ENCODE measurements around the gene MVK. TPM values are rescaled to one million over a fixed set of nuclear protein-coding genes. Genes with fewer than 3 reads are reported as not detected.

MVK gene
- total RNA-seq, 3 donors from 2014 or later, result 18.9 to 30.0 (median 29.8) TPM

DNA sequence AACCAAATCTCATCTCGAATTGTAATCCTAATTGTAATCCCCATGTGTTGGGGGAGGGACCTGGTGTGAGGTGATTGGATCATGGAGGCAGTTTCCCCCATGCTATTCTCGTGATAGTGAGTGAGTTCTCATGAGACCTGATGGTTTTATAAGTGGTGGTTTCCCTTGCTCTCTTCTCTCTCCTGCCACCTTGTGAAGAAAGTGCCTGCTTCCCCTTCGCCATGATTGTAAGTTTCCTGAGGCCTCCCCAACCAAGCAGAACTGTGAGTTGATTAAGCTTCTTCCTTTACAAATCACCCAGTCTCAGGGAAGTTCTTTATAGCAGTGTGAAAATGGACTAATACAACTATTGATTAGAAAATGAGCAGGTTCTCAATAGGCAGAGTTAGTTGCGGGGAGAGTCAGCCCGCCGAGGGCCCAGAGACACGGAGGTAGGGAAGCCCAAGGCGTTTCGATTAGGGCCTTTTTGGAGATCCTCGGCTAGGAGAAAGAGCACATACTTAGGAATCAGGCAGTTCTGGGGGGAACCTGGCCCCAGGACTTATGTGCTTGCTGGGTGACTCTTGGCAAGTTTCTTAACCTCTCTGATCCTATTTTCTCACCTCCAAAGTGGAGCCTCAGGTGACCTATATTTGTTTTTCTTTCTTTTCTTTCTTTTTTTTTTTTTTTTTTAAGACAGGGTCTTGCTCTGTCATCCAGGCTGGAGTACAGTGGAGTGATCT is 65.7 kb downstream of the MVK start:
- DNase-seq, result no peak
- no peak overlapping the region for H3K4me3 ChIP-seq
- no peaks in the 10 kb centered on the region for H3K9me3 ChIP-seq
- intact Hi-C loops (cut with DNase I, micrococcal nuclease), result no loop called here
- TF ChIP-seq, protein P1, sequence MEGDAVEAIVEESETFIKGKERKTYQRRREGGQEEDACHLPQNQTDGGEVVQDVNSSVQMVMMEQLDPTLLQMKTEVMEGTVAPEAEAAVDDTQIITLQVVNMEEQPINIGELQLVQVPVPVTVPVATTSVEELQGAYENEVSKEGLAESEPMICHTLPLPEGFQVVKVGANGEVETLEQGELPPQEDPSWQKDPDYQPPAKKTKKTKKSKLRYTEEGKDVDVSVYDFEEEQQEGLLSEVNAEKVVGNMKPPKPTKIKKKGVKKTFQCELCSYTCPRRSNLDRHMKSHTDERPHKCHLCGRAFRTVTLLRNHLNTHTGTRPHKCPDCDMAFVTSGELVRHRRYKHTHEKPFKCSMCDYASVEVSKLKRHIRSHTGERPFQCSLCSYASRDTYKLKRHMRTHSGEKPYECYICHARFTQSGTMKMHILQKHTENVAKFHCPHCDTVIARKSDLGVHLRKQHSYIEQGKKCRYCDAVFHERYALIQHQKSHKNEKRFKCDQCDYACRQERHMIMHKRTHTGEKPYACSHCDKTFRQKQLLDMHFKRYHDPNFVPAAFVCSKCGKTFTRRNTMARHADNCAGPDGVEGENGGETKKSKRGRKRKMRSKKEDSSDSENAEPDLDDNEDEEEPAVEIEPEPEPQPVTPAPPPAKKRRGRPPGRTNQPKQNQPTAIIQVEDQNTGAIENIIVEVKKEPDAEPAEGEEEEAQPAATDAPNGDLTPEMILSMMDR (IDR thresholded peaks at IDR 0.05), result no peak
- H3K36me3 ChIP-seq (ENCODE audit: low read depth), result no peaks in the 10 kb centered on the region
- ATAC-seq, result no peak
- no peaks in the 10 kb centered on the region for H3K4me1 ChIP-seq (ENCODE audit: low read depth)

DNA sequence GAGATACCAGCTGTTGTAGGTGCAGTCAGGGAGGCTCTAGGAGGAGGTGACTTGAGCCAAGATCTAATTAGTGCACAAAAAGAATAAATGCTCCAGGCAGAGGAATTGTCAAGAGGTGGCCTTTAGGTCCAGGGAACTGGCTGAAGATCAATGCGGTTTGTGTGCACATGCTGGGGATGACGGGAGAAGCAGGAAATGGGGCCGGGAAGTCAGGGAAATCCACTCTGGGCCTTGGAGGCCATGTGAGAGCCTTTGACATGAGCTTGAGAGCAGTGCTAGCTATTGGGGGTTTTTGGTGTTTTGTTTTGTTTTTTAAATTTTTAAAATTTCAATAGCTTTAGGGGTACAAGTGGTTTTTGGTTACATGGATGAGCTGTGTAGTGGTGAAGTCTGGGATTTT is 67.4 kb downstream of the MVK start:
- ATAC-seq (no peak), DNase-seq (no peak)
- Histone ChIP-seq H3K9me3 (no peaks in the 10 kb centered on the region), H3K4me1 (ENCODE audit: low read depth) (no peaks in the 10 kb centered on the region), H3K4me3 (no peak overlapping the region), H3K36me3 (ENCODE audit: low read depth) (no peaks in the 10 kb centered on the region)
- intact Hi-C loops (cut with DNase I, micrococcal nuclease), result no loop called here
- TF ChIP-seq, protein P1 (IDR thresholded peaks at IDR 0.05), result no peak

DNA sequence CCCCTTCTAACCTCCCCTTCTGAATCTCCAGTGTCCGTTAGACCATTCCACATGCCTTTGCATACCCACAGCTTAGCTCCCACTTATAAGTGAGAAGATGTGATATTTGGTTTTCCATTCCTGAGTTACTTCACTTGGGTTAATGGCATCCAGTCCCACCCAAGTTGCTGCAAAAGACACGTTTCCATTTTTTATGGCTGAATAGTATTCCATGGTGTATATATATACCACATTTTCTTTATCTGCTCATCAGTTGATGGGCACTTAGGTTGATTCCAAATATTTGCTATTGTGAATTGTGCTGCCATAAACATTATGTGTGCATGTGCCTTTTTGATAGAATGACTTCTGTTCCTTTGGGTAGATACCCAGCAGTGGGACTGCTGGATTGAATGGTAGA is 67.8 kb downstream of the MVK start:
- ATAC-seq, result no peak
- Histone ChIP-seq H3K36me3 (ENCODE audit: low read depth) (no peaks in the 10 kb centered on the region), H3K4me3 (no peak overlapping the region), H3K9me3 (no peaks in the 10 kb centered on the region), H3K4me1 (ENCODE audit: low read depth) (no peaks in the 10 kb centered on the region)
- TF ChIP-seq, protein P1 (IDR thresholded peaks at IDR 0.05), result no peak
- DNase-seq, result no peak
- intact Hi-C loops (cut with DNase I, micrococcal nuclease), result no loop called here

DNA sequence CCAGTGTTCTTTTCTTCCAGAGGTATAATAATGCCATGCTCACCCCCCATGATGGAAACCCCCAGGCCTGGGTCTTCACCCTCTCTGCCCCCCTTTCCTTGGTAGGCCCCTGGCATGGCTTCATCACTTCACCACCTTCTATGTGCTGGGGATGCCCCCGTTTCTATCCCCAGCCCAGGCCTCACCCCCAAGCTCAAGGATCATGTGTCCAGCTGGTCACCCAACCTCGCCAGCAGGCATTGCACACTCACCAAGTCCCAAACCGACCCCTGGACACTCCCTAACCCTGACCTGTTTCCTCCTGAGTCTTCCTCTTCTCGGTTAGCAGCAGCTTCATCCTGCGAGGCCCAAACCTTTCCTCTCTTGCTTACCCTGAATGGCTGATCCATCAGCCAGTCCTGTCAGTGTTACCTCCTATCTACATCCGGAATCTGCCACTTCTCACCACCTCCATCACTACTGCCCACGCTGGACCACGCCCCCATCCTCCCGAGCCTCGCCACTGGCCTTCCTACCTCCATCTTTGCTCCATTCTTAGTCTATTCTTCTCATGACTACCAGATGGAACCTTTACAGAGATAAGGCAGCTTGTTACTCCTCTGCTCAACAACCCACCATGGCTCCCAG is 69.0 kb downstream of the MVK start:
- Histone ChIP-seq H3K36me3 (ENCODE audit: low read depth) (no peaks in the 10 kb centered on the region), H3K9me3 (no peaks in the 10 kb centered on the region), H3K4me1 (ENCODE audit: low read depth) (no peaks in the 10 kb centered on the region), H3K4me3 (no peak overlapping the region)
- intact Hi-C loops (cut with DNase I, micrococcal nuclease), result no loop called here
- TF ChIP-seq, protein P1 (IDR thresholded peaks at IDR 0.05), result no peak
- DNase-seq (no peak), ATAC-seq (no peak)

DNA sequence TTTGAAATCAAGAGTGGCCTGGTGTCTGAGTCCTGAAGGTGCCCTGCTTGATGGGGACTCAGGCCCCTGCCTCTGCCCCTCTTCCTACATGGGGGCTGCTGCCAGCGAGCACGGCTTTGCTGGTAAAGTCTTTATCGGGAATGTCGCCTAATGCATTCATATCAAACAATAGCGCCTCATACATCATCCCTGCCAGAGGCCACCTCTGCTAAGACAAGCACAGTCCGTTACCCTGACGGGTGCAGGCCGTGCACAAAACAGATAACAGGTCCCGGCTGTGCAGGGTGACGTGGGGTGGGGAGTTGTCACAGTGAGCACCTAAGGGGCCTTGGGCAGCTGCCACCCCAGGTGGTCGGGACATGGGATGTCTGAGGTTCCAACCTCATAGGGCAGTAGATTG is 71.6 kb downstream of the MVK start:
- H3K36me3 ChIP-seq (ENCODE audit: low read depth), result no peaks in the 10 kb centered on the region
- ATAC-seq, result no peak
- TF ChIP-seq, protein P1 (IDR thresholded peaks at IDR 0.05), result no peak
- DNase-seq, result no peak
- no peak overlapping the region for H3K4me3 ChIP-seq
- no peaks in the 10 kb centered on the region for H3K9me3 ChIP-seq
- intact Hi-C loops (cut with DNase I, micrococcal nuclease), result no loop called here
- H3K4me1 ChIP-seq (ENCODE audit: low read depth), result no peaks in the 10 kb centered on the region

All from mucosa of descending colon (tissue), 3 donors.